ENCODE data around the gene SMIM26.
"Not testable (repeated sequence)": the region's sequence is repeated elsewhere in the genome, so short reads cannot be mapped to it uniquely, and the experiment has no call there.

GRCh38 chr20:18522066-18522465, 45.2 kb upstream of the SMIM26 start:
- TF ChIP-seq CTCF (conservative IDR thresholded peaks at IDR 0.05); EZH2 (IDR thresholded peaks at IDR 0.05; ENCODE audit: low read depth): not testable (repeated sequence)

Measured in PC-9 (cell line).